ENCODE measurements around the gene GOLGA8A. TPM values are rescaled to one million over a fixed set of nuclear protein-coding genes. Genes with fewer than 3 reads are reported as not detected.
"Not testable (repeated sequence)": the region's sequence is repeated elsewhere in the genome, so short reads cannot be mapped to it uniquely, and the experiment has no call there.

GOLGA8A gene
- 8.0 and 25.8 TPM in 2 replicates for total RNA-seq

DNA sequence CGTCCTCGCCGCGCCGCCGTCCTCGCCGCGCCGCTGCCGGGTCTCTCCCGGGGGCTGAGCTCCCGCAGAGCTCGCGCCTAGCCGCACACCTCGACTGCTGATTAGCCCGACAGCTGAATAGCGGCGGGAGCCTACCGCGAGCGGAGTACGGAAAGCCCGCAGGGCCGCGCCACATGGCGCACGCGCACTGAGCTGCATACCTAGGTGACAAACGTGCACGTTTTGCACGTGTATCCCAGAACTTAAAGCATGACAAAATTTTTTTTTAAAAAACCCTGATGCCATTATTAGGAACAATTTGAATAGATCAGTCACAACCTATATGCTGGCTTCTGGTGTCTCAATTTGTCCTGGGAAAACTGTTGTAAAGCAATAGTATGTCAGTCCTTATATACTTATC lies at the start of gene GOLGA8A:
TSS of gene GOLGA8A (minus strand) at position 122 of the 400 bp plus-strand sequence. CDS start 48,117 bp downstream, outside the sequence.
- peak; percentile 29 for DNase-seq (ENCODE audit: low read depth)

DNA sequence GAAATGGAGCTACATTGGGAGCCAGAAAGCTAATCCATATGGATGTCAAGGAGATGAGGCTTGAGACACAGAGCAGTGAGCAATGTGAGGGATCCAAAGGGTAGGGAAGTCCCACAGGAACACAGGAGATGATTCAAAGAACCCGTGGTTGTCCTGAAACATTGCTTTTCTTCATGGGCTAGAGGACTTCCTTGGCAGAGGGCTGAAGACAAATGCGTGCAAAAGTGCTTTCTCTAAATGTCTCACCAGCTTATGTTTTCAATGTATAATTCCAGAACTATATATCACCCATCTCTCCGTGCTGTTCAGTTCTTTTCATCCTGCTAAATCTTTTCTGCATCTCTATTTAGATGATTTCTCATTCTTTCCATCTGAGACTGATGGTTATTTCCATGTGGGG lies 46.0 kb upstream of the GOLGA8A start:
- no peak for DNase-seq (ENCODE audit: low read depth)

- no peak for DNase-seq (ENCODE audit: low read depth)
These were observed 43.8 kb upstream of the GOLGA8A start for GRCh38 chr15:34481370-34481769.

- DNase-seq (ENCODE audit: low read depth), result no peak
These were observed 36.2 kb upstream of the GOLGA8A start for GRCh38 chr15:34473840-34474239.

- no peak for DNase-seq (ENCODE audit: low read depth)
These were observed 35.3 kb upstream of the GOLGA8A start for GRCh38 chr15:34472947-34473346.

- DNase-seq (ENCODE audit: low read depth), result no peak
These were observed 33.3 kb upstream of the GOLGA8A start for GRCh38 chr15:34470892-34471291.

GRCh38 chr15:34470091-34470490 lies 32.5 kb upstream of the GOLGA8A start:
- DNase-seq (ENCODE audit: low read depth), result no peak

- no peak for DNase-seq (ENCODE audit: low read depth)
These were observed 24.1 kb upstream of the GOLGA8A start for GRCh38 chr15:34461730-34462129.

- no peak for DNase-seq (ENCODE audit: low read depth)
These were observed 22.8 kb upstream of the GOLGA8A start for GRCh38 chr15:34460451-34460850.

GRCh38 chr15:34456658-34457057 lies 19.1 kb upstream of the GOLGA8A start:
- DNase-seq (ENCODE audit: low read depth), result no peak

GRCh38 chr15:34442891-34443290 lies 5.3 kb upstream of the GOLGA8A start:
- DNase-seq (ENCODE audit: low read depth), result no peak

- no peak for DNase-seq (ENCODE audit: low read depth)
These were observed 2.3 kb upstream of the GOLGA8A start for GRCh38 chr15:34439878-34440277.

GRCh38 chr15:34436956-34437442 lies 609 bp downstream of the GOLGA8A start:
- no peak for DNase-seq (ENCODE audit: low read depth)

GRCh38 chr15:34436126-34436955 lies 1.3 kb downstream of the GOLGA8A start:
- DNase-seq (ENCODE audit: low read depth), result no peak

- DNase-seq (ENCODE audit: low read depth), result no peak
These were observed 1.9 kb downstream of the GOLGA8A start for GRCh38 chr15:34435658-34436057.

DNA sequence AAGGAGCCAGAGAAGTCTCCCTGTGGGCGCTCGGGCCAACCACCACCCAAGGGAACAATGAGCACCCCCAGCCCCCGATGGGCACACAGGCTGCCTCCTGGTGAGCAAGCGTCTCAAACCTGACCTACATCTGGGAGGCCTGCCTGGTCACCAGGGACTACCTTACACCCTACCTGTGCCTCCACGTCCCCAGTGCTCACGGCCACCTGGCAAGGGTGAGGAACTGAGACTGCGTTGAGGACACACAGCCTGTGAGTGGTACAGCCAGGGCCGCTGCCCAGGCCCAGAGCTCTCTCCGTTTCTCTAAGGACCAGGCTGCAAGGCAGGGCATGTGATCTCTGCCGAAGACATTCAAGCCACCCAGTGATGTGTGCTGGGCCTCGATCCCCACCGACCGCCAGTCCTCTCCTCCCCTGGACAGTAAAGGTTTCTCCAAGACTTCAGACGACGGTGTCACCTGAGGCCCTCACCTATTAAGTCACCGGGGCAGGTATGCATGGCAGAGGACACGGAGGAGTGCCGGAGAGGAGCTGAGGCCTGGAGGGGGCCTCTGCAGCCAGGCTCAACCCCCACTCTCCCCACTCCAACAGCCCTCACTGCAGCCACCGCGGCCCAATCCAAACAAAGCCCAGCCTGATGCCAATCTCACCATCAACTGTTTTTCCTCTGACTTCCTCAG lies 2.8 kb downstream of the GOLGA8A start:
- DNase-seq (ENCODE audit: low read depth), result no peak

DNA sequence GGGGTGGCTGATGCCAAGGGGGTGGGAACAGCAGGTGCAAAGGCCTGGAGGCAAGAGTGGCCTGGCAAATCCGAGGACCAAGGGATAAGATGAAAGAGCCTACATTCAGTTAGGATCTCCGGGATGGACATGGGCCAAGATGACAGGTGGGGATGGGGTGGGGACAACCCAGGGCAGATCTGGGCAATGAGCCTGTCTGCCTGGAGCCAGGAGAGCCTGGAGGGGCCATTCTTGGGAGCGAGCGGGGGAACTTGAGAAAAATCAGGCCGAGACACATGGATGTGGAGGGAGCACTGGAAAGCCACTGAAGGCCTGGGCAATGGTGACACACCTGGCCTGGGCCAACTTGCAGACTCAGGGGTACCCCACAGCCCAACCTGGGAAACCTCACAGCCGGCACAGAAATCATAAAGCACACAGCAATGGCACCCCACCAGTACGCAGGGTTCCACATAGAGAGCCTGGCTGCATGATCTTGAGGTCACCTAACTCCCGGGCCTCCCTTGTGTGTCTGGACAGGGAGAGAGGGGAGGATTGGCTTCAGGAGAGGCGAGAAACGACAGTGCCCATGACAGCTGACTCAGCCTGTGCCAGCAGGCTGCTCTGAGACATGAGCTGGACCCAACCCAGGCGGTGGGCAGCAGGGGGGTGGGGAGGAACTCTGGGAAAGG lies 3.5 kb downstream of the GOLGA8A start:
- not testable (repeated sequence) for DNase-seq (ENCODE audit: low read depth)

DNA sequence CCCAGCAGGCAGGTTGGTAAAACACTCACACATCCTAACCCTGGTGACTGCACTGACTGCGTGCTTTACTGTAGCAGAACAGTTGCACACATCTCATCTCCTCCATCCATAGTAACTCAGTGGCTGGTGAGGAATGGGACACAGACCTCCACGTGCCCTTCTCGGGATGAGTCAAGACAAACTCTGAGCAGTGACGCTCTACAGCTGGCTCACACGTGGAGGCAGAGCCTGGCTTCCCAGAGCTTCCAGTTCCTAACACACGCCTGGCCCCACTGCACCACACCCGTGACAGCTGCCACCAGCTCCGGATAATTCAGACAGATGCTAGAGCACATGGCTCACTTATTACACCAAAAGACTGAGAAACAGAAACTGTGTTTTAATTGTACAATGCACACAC lies 7.0 kb downstream of the GOLGA8A start:
- DNase-seq (ENCODE audit: low read depth), result not testable (repeated sequence)

DNA sequence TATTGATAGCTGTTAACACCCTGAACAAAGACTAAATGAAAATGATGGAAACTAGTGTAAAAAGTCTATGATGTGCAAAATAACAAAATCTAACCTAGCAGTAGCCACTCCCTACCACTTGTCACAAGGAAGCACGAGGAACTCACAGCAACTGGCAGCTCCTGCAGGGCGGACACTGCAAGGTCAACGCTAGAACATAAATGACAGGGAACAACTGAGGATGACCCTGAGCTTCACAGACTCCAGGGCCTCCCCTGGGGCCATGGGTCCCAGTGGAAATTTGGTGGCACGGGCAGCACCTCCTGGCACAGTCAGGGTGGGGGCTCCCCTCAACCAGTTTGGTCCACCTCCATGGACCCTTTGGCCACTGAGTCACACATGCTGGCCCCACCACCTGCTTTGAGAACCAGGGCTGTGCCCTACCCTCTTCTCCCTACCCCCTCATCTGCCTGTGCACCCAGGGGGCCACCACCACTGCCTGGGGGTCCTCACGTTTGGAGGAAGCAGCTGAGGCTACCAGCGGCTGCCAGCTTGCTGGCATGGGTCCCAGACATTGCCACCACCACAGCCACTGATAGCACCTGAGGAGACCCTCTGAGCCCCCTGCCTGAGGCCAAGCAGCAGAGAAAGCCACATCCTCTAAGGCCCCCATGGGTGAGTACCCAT lies 14.1 kb downstream of the GOLGA8A start:
- not testable (repeated sequence) for DNase-seq (ENCODE audit: low read depth)

DNA sequence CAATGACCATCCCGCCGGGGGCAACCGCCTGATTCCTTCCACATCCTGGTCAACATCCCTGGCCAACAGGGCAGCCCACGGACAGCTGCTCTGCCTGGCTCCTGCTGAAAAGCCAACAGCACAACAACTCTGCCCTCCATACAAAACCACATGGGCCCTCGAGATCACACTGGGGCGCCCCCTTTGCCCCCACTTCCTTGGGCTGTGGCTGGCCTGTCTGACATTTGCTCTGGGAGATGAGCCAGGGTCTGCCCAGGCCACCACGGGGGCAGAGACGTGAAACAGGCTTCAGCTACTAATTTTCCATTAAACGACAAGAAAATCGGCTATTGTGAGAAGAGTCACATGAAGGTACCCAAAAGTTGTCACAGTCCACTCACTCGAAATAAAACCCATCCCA lies 16.7 kb downstream of the GOLGA8A start:
- not testable (repeated sequence) for DNase-seq (ENCODE audit: low read depth)

GRCh38 chr15:34418435-34418834 lies 19.2 kb downstream of the GOLGA8A start:
- DNase-seq (ENCODE audit: low read depth), result not testable (repeated sequence)

DNA sequence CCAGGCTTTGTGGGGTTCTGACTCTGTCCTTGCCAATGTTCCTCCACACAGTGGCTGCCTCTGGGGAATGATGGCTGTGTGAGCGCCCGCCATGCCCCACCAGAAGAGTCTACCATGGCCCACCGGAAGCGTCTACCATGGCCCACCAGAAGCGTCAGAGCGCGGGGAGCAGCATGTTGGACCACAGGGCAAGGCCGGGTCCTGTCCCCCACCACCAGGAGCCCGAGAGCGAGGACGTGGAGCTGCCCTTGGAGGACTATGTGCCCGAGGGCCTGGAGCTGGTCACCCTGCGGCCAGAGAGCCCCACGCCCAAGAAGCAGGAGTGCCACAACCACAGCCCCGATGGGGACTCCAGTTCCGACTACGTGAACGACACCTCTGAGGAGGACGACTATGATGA lies 28.1 kb downstream of the GOLGA8A start:
- not testable (repeated sequence) for DNase-seq (ENCODE audit: low read depth)
